Endodermal cell (in vitro differentiated cells): Measurements from ENCODE around the gene RSU1. TPM values are rescaled to one million over a fixed set of nuclear protein-coding genes. Genes with fewer than 3 reads are reported as not detected.

Experiments used
- DNase-seq: peaks from one replicate; pipeline ENCODE4 v3.0.0-alpha.2; 2017
- H3K27ac ChIP-seq: 2 replicates; pipeline ENCODE4 v1.5.1; 2013; ENCODE audit warnings: mild to moderate bottlenecking, low read depth, low read length, moderate library complexity
- H3K27me3 ChIP-seq: 2 replicates; pipeline ENCODE4 v1.6.1; 2013; ENCODE audit warnings: mild to moderate bottlenecking, low read length, moderate library complexity; ENCODE audit not compliant: insufficient read depth, control insufficient read depth, poor library complexity, severe bottlenecking
- H3K36me3 ChIP-seq: 2 replicates; pipeline ENCODE4 v1.7.0; 2013; ENCODE audit warnings: mild to moderate bottlenecking, low read length, moderate library complexity; ENCODE audit not compliant: control insufficient read depth, insufficient read depth
- H3K4me1 ChIP-seq: one replicate; pipeline ENCODE4 v1.7.0; 2013; ENCODE audit warnings: low read length; ENCODE audit not compliant: control insufficient read depth, insufficient read depth
- H3K4me3 ChIP-seq: 2 replicates; pipeline ENCODE4 v1.5.1; 2013; ENCODE audit warnings: mild to moderate bottlenecking, low read length, moderate library complexity
- H3K9ac ChIP-seq: 2 replicates; pipeline ENCODE4 v1.6.1; 2013; ENCODE audit warnings: mild to moderate bottlenecking, low read length, moderate library complexity; ENCODE audit not compliant: poor library complexity, severe bottlenecking; ENCODE audit errors: extremely low read depth
- H3K9me3 ChIP-seq: 2 replicates; pipeline ENCODE4 v1.6.1; 2013; ENCODE audit warnings: mild to moderate bottlenecking, low read length, moderate library complexity; ENCODE audit not compliant: control insufficient read depth
- H3K27ac Mint-ChIP-seq: 2 replicates; pipeline ENCODE4 v1.8.0; 2020; ENCODE audit warnings: mixed read lengths
- H3K27me3 Mint-ChIP-seq: 2 replicates; pipeline ENCODE4 v1.8.0; 2021; ENCODE audit warnings: mild to moderate bottlenecking, mixed read lengths; ENCODE audit not compliant: insufficient read depth
- H3K36me3 Mint-ChIP-seq: 2 replicates; pipeline ENCODE4 v1.8.0; 2020; ENCODE audit warnings: low read depth, mixed read lengths
- H3K4me1 Mint-ChIP-seq: 2 replicates; pipeline ENCODE4 v1.8.0; 2020; ENCODE audit warnings: mixed read lengths
- H3K4me3 Mint-ChIP-seq: 2 replicates; pipeline ENCODE4 v1.8.0; 2020; ENCODE audit warnings: mild to moderate bottlenecking, moderate library complexity, mixed read lengths
- H3K9me3 Mint-ChIP-seq: 2 replicates; pipeline ENCODE4 v1.8.0; 2020; ENCODE audit warnings: mild to moderate bottlenecking, mixed read lengths
- CTCF ChIP-seq: fragments of 200-600 bp; sonication (generic); conservative IDR thresholded peaks from 2 replicates; pipeline ENCODE4 v1.5.0; 2021; ENCODE audit warnings: antibody characterized with exemption, mild to moderate bottlenecking
- WGBS, 2 experiments: methylation state at CpG; one replicate each; pipeline versions ENCODE4 v1.1.5 to v1.1.7; 2013; ENCODE audit warnings: missing lambda C conversion rate in 2 of 2, mixed read lengths in 1 of 2; ENCODE audit not compliant: insufficient coverage in 1 of 2, insufficient read length in 1 of 2; 5-methylcytosine and 5-hydroxymethylcytosine counted together
- total RNA-seq, 2 donors: library from RNA; stranded (reverse); fragmentation: NEBNext Ultra II Directional in 1 of 2; extraction: Animal tissue kit (Norgen Biotek cat#: 25700) in 1 of 2; gene quantifications; 2 replicates in 1 of 2; 3 replicates in 1 of 2; pipeline ENCODE4 v1.2.1, GENCODE V29; 2021

The RSU1 gene
- total RNA-seq, 2 donors from 2014 or later: 39.5 to 46.4 TPM

DNA sequence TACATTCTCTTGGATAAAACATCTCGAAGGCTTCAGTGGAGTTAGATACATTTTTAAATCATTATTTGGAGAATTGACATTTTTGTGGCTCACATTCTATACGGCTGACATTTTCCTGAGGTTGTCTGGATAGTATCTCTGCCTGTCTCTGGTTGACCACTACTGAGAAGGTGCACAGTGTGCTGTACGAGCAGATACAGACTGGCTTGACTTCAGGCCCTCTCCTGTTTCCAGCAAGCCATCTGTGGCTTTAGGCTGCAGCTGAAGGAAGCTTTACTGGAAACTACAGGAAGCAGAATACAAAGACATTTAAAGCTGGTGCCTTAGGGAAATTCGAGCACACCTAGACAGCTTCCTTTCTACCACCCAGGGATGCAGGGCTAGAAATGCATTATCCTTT, 39.3 kb upstream of the RSU1 start:
- 73 to 79% methylated on average over 4 of the region's 4 CpGs for WGBS, 2 experiments
- Histone ChIP-seq H3K9ac (no peak overlapping the region), H3K27ac (no peak overlapping the region), H3K4me3 (no peak overlapping the region), H3K36me3 (no peaks in the 10 kb centered on the region), H3K27me3 (no peaks in the 10 kb centered on the region), H3K4me1 (no peaks in the 10 kb centered on the region), H3K9me3 (no peaks in the 10 kb centered on the region)
- peaks cover 8% of the 10 kb centered on the region for H3K4me1 Mint-ChIP-seq
- TF ChIP-seq CTCF: no peak
- H3K4me3 Mint-ChIP-seq: no peak overlapping the region
- no peaks in the 10 kb centered on the region for H3K36me3 Mint-ChIP-seq
- no peak overlapping the region for H3K27ac Mint-ChIP-seq
- no peak for DNase-seq
- H3K27me3 Mint-ChIP-seq: no peaks in the 10 kb centered on the region
- H3K9me3 Mint-ChIP-seq: no peaks in the 10 kb centered on the region

- Histone ChIP-seq H3K27me3 (no peaks in the 10 kb centered on the region), H3K36me3 (no peaks in the 10 kb centered on the region), H3K4me1 (no peaks in the 10 kb centered on the region), H3K27ac (no peak overlapping the region), H3K9ac (no peak overlapping the region), H3K9me3 (no peaks in the 10 kb centered on the region), H3K4me3 (no peak overlapping the region)
- 96% methylated on average over 4 of the region's 5 CpGs; no CpG with 5 or more reads in 1 of the 2 experiments for WGBS, 2 experiments
- DNase-seq: no peak
- TF ChIP-seq CTCF: no peak
- peaks cover 8% of the 10 kb centered on the region for H3K4me1 Mint-ChIP-seq
- H3K4me3 Mint-ChIP-seq: no peak overlapping the region
- no peaks in the 10 kb centered on the region for H3K36me3 Mint-ChIP-seq
- no peaks in the 10 kb centered on the region for H3K27me3 Mint-ChIP-seq
- H3K27ac Mint-ChIP-seq: no peak overlapping the region
- H3K9me3 Mint-ChIP-seq: no peaks in the 10 kb centered on the region
These were observed 38.9 kb upstream of the RSU1 start for GRCh38 chr10:16856092-16856491.

- no peak overlapping the region for H3K4me3 Mint-ChIP-seq
- no peak overlapping the region for H3K27ac Mint-ChIP-seq
- Histone ChIP-seq H3K4me3 (no peak overlapping the region), H3K9me3 (no peaks in the 10 kb centered on the region), H3K4me1 (no peaks in the 10 kb centered on the region), H3K36me3 (no peaks in the 10 kb centered on the region), H3K9ac (no peak overlapping the region), H3K27ac (no peak overlapping the region), H3K27me3 (no peaks in the 10 kb centered on the region)
- H3K9me3 Mint-ChIP-seq: no peaks in the 10 kb centered on the region
- H3K27me3 Mint-ChIP-seq: no peaks in the 10 kb centered on the region
- no peaks in the 10 kb centered on the region for H3K36me3 Mint-ChIP-seq
- H3K4me1 Mint-ChIP-seq: peaks cover 3% of the 10 kb centered on the region
- no peak for TF ChIP-seq CTCF
- DNase-seq: no peak
These were observed 37.4 kb upstream of the RSU1 start for GRCh38 chr10:16854623-16855022.
